NCI-H2196 (cell line): ENCODE results near the gene ATF3.

Source experiments
- DNase-seq: peaks from one replicate; lab custom pipeline; 2025; ENCODE audit not compliant: unreplicated experiment; lab: John Stamatoyannopoulos, UW

The ATF3 gene

DNA sequence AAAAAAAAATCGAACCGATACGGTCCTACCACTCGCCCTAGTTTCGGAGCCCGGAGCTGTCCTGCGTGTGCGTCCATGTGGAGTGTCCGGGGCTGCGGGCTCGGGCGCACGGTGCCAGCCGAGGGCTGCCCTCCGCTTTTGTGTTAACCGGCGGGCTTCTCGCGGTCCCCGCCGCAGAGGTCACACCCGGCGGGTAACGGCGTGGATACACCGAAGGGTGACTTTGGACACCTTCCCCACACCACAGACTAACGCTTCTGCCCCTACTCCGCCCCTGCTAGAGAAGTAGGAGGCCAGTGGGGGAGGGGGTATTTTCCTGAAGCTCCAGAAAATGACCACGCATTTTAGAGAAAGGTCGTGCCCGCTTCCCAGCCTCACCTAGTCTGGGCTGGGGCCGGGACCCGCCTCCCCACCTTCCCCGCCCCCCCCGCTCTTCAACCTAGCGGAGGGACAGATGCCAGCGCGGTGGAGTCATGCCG is 609 bp upstream of the ATF3 start:
- no peak for DNase-seq

DNA sequence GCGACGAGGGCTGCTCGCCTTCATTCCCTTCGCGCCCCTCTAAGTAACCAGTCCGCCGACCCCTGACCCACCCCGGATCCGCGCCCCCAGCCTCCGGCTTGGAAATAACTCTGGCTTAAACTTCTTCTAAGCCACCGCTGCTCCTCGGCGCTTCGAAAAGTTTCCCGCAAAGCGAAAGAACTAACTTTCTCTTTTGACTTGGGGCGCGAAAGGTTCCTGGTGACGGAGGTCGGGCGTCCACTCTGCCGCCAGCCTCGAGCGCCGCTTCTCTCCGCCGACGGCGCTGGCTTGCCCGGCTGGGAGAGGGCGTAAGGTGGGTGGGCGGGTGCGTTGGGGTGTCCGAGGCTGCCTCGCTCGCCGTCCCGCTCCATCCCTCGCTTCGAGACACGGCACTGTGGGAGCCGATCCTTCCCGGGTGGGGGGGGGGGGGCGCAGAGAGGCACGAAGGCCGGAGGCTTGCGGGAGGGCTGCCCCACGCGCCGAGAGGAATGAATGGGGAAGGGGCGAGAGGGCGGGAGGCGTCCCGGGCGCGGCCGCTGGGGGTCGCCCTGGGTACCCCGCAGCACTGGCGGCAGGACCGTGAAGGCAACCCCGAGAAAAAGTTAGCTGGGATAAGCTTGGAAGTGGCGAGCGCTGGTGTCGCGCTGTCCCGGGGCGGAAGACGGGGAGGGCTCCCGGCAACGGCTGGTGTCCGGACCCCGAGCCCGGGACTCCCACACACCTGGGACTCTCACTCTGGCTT is 569 bp downstream of the ATF3 start:
- DNase-seq: peak; percentile 43

DNA sequence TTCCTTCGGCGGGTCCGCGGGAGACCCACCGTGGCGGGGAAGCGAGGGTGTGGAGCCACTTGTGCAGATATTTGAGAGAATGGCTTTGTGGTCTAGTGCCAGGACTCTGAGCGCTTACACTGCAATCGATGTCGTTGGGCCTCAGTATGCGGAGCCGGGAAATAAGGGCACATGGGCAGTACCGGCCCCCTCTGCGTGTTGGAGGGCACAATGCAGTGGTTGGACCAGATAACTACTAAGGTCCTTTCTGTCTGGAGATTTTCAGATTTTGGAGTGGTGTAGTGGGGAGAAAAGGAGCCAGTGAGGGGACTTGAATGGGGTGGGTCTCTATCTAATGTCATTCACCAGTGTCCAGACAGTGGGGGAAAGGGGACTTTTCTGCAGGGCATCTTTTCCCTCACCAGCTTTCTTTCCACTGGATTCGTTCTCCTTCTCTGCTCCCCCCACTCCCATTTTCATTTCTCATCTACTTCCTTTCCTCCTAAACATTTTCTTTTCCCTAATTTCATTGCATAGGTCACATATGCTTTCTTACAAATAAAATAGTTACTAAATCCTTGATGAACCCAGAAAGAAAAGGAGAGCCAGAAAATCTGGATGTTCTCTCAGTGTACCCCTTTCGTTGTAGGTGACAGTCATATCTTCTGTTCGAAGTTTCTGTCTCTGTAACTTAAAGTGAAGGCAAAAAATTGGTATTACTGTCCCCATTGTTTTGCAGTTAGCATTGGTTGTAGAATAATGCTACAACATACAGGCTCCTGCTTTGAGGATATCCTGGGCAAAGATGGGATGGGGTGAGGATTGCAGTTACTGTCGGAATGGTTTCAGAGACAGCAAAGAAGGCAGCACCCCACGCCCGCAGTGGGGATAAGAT is 1.4 kb downstream of the ATF3 start:
- no peak for DNase-seq

DNA sequence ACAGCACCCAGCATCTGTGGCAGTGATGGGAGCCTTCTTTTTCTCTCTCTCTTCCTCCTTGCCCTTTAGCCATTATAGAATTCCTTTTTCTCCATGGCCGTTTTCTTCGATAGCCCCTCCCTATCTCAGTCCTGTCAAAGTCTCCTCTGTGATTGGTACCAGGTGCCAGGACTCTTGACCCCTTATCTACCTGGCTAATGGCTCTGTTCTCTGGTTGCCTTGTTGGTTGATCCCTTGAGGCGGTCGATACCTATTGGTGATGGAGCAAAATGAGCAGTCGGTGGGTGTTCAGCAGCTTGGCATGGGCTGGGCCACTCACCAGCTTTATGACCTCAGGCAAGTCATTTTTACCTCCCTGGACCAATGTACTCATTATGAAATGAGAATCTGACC is 2.0 kb downstream of the ATF3 start:
- DNase-seq: no peak

DNA sequence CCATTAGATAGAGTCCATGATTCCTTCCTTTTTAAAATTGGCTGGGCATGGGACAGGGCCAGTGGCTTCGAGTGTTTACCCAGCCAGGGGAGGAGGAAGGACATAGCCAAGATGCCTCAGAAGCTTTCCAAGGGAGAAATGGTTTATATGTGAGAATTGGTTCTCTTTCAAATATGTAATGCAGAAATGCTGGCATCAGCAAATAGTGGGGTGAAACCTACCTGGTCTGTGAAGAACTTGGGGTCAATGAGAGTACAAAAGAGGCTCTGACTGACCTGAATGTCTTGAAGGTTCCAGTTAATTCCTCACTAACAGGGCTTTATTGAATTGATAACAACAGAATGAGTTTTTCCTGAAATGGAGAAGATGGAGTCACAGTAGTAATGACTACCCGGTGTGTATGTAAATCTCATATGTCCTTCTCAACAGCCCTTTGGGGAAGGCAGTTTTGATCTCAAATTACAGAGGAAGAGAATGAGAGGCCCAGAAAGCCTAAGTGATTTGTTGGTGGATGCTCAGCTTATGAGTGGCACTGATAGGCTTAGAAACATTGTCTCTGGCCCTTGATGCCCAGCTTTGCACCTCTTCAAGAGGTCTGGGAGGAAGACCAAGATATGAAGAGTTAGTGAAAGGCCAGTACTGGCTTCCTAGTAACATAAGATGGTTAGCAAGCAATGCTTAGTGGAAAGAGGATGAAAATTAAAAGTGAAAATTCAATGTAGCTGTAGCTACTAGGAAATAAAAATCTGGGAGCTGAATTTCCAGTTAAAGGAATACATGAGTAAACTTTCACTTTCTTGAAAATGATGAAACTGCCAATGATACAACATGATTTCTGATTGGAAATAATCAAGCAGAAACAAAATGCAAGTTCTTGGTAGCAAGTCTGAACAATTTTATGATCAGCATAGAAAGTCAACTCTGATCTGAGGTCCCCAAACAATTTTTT is 2.7 kb downstream of the ATF3 start:
- DNase-seq: no peak

DNA sequence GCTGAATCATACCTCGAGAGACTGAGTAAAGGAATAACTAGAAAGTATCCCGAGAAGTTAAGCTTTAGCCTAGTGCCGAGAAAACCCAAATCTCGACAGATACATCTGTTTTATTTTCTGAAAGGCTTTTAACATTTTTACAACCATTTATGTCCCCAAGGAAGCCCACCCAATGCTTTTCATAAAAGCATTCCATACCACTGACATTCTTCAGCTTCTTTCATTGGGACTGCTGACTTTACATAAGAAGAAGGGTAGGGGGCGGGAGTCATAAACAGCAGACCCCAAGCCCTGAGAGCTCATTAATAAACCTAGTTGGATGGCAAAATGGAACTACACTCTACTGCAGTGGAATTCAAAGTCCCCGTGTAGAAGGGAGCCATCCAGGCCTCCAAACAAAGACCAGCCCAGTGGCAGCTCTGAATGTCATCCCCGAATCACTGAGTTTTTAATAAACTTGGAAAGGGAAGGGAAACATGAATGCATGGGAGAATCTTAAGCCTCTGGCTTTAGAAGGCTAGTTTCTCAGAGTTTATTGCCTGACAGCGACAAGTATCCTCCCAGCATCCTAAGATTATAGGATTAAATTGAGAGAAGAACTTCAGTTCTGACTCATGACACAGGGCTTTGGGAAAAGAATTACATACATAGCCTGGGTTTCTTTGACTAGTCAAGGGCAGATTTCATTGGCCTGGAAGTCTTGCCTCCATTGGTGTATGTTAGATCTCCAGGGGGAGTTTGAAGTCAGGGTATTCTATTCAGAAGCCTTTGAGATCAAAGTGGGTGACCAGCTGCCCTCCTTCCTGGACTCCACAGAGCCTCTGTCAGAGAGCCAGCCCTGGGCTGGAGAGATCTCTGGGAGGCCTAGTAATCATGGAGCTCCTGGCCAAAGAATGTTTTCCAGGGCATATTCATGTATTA is 3.7 kb downstream of the ATF3 start:
- DNase-seq: no peak

DNA sequence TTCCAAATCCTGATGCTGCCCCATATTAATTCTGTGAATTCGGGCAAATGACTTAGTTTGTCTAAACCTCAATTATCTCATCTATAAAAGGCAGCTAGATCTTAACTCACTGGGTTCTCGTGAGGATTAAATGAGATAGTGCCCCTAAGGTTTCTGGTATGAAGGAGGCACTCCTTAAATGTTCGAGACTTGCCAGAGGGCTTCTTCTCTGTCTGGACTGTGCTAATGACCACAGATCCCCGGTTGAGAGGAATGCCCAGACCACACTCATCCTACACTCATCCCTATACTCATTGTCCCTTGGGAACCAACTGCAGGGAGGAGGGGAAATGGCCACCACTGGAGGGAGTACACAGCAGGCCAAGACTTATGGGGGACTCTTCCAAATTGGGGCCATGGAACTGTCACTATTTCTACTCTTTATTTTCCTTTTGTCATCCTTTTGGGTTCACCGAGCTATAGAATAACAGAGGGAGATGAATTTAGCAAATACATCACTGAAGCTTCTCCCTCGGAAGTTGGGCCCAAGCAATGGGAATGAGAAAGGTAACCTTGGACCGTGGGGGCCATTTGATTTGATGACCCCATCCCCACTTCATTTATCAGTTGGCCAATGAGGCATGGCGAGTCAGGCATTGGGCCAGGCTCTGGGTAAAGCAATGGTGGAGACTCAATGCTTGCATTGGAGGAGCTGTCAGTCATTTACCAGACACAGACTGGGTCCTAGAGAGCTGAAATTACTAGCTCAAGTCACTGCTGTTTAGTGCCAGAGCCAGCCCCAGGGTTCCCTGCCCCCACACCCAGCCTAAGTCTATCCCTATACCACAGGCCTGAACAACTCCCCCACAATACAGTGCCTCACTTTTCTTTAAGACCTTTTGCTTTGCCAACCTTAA is 5.1 kb downstream of the ATF3 start:
- DNase-seq: no peak

DNA sequence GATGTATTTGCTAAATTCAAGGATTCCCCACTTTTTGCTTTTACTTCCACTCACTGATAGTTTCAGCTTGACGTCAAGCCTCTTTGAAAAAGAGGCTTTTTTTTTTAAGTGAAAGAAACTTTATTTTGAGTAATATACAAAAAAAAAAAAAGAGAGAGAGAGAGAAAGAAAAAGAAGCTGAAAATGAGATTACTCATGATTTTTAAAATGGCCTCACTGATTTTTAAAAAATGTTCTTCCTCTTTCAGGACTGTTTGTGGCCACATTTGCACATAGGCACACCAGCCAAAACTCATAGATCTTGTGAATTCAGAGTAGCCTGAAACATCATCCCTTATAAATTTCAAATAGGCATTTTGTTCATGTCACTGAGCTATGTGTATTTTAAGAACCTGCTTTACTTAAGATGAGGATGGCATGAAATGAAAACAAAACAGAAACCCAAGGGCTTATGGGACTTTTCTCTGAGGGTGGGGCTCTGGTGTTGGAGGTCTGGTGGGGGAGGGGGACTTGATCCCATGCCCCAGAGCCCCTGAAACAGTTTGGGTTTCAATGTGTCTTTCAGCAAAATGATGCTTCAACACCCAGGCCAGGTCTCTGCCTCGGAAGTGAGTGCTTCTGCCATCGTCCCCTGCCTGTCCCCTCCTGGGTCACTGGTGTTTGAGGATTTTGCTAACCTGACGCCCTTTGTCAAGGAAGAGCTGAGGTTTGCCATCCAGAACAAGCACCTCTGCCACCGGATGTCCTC is 6.1 kb downstream of the ATF3 start:
- no peak for DNase-seq

DNA sequence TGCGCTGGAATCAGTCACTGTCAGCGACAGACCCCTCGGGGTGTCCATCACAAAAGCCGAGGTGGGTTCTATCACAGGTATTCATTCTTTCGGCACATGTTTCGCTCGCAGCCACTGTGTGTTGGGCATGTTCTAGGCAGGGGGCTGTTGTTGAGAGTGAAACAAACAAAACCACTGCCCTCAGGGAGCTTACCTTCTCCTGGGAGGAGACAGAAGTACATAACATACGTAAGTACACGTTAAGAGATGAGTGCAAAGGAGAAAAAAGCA is 6.6 kb downstream of the ATF3 start:
- no peak for DNase-seq

DNA sequence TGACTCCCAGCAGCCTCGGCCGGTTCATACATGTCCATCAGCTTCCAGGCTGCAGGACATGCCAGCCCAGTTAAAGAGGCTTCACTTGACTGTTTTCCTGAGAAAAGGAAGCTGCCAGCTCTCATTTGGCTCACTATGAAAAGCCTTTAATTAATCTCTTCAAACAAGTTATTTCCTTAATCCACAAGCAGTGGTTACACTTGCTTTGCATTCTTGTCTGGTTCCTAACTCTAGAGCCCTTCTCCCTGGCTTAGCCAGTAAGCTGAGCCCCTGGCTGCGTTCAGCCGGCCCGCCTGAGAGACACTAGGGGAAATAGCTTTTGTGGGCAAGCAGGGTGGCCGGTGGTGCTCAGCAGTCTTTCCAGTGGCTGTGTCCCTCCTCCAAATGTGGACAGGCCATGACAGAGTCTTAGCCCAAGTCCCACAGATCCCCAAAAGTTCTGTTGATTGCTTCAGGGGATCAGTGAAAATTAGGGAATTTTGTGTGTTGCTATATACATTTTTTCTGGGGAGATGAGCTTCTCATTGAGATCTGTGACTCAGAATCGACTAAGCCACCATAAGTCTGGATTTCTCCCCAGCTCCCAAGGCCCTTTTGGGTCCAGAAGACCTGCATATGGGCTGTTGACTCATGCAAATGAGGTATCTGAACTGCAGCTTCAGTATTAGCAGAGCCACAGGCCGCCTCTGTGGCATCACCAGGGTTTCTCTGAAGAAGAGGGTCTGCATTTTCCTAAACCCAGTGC is 10.1 kb downstream of the ATF3 start:
- DNase-seq: no peak

DNA sequence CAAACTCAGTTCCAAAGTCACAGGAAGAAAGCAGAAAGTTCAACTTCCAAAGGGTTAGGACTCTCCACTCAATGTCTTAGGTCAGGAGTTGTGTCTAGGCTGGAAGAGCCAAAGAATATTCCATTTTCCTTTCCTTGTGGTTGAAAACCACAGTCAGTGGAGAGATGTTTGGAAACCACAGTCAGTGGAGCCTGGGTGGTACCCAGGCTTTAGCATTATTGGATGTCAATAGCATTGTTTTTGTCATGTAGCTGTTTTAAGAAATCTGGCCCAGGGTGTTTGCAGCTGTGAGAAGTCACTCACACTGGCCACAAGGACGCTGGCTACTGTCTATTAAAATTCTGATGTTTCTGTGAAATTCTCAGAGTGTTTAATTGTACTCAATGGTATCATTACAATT is 11.7 kb downstream of the ATF3 start:
- DNase-seq: no peak

DNA sequence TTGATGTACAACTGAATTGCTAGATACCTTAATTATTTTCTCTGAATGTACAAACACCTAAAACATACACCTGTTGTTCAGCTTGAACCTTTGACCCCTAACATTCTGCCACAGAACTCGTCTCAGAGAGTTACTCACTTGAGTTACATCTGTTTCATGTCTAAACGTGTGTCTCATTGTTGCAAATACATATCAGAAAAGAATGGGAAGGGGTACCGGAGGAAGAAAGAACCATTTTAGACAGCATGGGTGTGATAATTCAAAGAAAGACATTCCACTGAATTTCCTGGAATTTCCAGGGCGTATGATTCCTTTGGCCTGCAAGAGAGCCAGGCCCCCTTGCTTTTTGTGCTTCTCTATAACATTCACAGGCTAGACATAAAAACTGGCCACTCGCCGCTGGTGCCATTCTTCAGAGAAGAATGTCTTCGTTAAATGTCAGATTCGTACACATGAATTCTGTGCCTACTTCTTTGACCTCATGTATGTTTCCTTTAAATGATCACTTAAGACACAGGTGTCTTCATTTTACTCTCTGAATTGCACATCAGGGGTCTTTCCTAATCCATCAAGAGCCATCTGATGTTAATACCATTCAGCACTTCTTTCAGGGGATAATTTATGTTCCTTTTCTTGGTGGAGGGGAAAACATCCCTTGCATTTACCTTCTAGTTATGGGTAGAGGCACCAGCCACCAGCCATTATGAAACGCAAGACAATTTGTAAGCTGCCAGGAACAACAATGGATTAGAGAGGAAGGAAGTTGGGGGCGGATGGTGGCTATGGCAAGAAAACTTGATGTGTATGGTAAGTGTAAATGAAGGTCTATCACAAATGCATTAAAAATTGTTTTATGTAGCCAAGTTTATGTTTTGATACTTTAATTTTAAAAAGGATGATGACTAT is 12.7 kb downstream of the ATF3 start:
- DNase-seq: no peak

DNA sequence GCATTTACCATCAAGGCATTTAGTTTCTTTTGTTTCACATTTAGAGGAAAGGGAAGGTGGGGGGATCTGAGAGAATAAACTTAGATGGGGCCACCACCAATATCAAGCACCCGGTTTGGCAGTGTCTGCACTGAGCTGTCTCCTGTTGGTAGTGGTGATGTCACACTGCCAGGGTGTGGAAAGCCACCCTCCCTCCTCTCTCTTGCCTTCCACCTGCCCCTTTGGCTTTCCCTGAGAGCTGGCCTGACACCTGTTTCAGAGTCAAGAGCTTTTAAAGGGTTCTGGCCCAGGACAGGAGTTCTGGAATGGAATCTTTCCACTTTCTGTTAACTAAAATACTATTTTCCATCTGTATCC is 13.4 kb downstream of the ATF3 start:
- peak; percentile 37 for DNase-seq

DNA sequence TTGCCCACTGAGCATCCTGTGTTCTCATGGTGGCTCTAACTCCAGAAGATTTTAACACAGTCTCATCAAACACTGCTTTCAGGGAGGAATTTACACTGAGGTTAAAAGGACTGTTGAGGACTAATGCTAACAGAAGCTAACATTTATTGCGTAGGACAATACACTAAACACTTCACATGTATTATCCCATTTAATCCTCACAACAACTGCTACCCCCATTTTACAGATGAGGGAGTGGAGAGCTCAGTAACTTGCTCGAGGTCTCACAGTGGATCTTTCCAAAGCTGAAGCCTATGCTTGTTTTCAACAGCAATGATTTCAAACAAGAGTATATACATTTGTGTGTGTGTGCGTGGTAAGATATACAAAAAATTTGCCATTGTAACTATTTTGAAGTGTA is 13.9 kb downstream of the ATF3 start:
- DNase-seq: no peak

DNA sequence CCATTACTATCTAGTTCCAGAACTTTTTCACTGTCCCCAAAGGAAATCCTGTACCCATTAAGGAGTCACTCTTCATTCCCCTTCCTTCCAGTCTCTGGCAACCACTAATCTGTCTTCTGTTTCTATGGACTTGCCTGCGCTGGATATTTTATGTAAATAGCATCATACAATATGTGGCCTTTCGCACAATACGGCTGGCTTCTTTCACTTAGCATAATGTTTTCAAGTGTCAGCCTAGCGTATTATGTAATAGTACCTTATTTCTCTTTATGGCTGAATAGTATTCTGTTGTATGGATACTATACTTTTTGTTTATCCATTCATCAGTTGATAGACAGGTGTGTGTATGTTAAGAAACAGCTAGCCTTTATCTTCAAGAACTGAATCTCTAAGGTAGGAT is 14.3 kb downstream of the ATF3 start:
- DNase-seq: no peak

DNA sequence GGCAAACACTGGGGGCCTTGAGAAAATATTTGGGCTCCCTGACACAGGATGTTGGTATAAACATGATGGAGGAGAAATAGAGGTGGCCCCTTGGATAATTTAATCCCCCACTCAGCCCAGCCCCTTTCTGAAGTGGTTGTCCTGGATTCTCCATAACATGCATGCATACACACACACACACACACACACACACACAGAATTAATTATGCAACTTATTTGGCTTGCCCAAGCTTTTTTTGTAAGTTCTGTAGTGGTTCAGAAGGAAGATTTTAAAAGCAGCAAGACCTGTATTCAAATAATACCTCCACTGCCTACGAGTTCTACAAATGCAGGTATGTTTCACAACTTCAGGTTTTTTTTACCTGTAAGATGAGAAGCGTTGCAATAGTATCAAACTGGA is 15.0 kb downstream of the ATF3 start:
- no peak for DNase-seq

DNA sequence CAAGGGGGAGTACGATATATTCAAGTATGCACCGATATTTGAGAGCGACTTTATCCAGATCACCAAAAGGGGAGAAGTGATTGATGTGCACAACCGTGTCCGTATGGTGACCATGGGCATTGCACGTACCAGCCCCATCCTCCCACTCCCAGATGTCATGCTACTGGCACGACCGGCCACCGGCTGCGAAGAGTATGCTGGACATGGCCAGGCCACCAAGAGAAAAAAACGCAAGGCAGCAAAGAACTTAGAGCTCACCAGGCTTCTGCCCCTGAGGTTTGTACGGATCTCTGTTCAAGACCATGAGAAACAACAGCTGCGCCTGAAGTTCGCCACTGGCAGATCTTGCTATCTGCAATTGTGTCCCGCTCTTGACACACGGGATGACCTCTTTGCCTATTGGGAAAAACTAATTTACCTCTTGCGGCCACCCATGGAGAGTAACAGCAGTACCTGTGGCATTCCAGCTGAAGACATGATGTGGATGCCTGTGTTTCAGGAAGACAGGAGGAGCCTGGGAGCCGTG is 16.5 kb downstream of the ATF3 start:
- DNase-seq: no peak
